ENCODE data around the gene SLC2A3.
"Not testable (repeated sequence)": the region's sequence is repeated elsewhere in the genome, so short reads cannot be mapped to it uniquely, and the experiment has no call there.

The SLC2A3 gene

DNA sequence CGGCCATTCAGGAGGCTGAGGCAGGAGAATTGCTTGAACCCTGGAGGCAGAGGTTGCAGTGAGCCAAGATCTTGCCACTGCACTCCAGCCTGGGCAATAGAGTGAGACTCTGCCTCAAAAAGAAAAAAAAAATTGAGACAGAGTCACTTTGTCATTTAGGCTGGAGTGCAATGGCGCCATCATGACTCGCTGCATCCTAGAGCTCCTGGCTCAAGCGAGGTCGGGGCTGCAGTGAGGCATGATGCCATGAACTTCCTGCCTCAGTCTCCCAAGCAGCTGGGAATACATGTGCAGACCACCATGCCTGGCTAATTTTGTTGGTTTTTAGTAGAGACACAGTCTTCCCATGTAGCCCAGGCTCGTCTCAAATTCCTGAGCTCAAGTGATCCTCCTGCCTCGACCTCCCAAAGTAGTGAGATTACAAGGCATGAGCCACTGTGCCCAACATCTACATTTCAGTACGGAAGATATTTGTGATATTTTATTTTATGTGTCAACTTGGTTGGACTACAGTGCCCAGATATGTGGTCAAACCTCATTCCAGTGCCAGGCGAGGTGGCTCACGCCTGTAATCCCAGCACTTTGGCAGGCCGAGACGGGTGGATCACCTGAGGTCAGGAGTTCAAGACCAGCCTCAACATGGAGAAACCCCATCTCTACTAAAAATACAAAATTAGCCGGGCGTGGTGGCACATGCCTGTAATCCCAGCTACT is 14.4 kb upstream of the SLC2A3 start:
- not testable (repeated sequence) for DNase-seq (ENCODE audit: low read depth)

GRCh38 chr12:7948589-7949260 is 12.7 kb upstream of the SLC2A3 start:
- no peak for DNase-seq (ENCODE audit: low read depth)

- no peak for DNase-seq (ENCODE audit: low read depth)
Observed at GRCh38 chr12:7947011-7947410, 11.0 kb upstream of the SLC2A3 start.

- DNase-seq (ENCODE audit: low read depth) = not testable (repeated sequence)
Observed at GRCh38 chr12:7944760-7945159, 8.8 kb upstream of the SLC2A3 start.

DNA sequence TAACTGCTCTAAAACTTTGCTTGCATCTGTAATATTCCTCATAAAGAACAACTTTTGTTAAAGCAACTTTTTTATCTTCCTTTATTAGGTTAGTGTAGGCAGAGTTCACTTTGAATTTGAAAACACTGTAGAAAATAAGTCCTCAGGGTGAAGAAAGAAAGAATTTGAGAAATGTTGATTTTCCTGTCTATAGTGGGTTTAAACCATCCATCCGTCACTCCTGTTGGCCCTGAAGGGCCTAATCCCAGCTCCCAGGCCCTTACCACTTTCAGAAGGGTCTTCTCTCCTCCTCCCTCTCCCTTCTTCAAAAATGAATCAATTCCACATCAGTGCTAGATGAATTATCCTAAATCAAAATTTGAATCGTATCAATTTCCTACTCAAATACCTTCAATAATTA is 4.9 kb upstream of the SLC2A3 start:
- DNase-seq (ENCODE audit: low read depth) = no peak

DNA sequence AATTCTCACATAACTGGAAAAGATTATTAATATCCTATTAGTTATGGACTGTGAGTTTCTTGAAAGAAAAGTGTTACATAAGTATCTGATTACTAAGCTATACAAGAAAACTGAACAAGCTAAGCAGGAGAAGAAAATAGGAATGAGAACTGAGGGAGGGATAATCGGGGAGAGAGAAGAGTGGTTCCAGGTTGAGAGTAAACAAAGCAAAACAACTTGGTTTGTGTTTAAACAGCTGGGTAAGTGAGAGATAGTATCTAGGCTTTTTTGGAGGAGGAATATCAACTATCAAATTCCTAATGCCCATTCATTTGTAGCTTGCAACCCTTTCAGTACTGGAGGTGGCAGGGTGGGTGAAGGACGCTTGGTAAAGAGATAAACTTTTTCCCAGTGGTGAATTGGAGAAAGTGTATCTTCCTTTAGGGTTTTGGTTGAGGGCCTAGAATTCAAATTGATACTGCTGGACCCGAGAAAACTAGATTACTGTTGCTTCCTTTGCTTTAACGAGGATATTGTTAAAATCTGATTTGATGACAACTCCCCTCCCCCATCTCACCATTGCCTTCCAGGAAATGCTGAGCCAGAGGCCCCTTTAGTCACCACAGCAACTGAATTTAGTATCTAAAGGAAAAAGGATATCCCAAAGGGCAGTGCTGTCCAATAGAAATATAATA is 2.0 kb upstream of the SLC2A3 start:
- no peak for DNase-seq (ENCODE audit: low read depth)

- no peak for DNase-seq (ENCODE audit: low read depth)
Observed at GRCh38 chr12:7934889-7935492, 996 bp downstream of the SLC2A3 start.

- DNase-seq (ENCODE audit: low read depth) = no peak
Observed at GRCh38 chr12:7934091-7934888, 1.7 kb downstream of the SLC2A3 start.

DNA sequence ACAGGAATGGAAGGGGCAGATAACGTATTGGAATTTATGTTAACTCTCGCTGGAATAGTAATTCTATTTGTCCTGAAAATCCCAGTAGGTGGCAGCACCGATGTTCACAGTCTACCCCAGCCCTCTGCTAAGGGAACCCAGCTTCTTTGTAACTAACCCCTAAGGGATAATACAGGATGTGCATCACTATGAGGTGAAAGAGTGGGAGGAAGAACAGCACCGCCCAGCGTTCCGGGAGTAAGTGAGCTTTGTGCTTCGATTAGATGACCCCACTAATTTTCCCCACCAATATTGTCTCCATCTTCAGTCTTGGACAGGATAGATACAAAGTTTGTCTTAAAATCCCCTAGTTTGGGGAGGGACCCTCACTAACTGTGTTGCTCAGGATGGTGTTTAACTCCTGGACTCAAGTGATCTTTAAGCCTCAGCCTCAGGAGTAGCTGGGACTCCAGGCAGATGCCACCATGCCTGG is 2.7 kb downstream of the SLC2A3 start:
- DNase-seq (ENCODE audit: low read depth) = peak; percentile 90

DNA sequence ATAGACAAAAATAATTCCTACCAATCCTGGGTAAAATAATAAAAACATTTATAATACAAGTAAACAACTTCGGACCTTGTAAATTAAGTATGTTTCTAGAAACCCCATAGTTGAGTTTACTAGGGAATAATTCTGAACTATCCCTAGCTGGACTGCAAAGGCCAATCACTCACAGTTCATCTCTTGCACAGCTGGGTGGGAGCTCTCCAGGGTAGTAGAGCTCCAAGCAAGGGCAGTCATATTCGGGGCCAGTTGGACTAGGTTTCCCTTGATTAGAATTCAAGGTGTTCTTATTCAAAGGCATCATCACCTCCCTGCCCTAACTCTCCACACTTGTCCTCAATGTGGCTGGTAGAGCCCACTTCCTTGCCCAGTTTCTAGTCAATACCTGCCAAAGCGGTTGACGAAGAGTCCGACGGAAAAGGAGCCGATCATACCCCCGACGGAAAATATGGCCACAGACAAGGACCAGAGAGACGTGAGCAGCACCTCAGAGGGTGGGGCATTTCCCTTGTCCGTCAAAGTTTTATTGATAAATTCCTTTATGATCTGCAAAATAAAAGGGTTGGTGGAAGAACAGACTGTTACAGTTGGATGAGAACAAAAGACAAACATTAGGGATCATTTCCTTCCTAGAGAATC is 3.3 kb downstream of the SLC2A3 start:
- DNase-seq (ENCODE audit: low read depth) = not testable (repeated sequence)

DNA sequence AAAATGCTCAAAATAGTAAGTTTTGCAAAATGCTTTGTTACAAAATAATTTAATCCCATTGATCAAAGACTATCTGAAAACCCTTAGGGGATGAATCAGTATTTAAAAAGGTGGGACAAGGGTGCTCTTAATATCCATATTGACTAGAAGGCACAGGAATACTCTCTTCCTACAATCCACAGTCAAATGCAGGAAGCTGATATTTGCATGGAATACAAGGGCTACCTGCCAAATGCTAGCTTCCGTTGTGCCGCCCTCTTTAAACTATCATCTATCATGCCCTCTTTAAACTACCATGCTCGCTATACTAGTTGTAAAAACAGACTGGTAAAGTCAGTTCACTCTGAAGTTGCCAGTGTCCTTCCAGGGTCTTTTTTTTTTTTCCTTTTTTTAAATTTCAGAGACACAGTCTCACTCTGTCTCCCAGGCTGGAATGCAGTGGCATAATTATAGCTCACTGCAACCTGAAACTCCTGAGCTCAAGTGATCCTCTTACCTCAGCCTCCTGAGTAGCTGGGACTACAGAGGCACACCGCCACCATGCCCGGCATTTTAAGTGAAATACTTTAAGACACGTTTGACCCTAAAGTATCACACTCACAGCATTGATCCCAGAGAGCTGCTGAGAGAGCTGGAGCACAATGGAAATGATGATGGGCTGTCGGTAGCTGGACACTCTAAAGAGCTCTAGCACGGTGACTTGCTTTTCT is 6.7 kb downstream of the SLC2A3 start:
- DNase-seq (ENCODE audit: low read depth) = no peak

GRCh38 chr12:7927470-7927869 is 8.5 kb downstream of the SLC2A3 start:
- DNase-seq (ENCODE audit: low read depth) = no peak

GRCh38 chr12:7926068-7926666 is 9.8 kb downstream of the SLC2A3 start:
- not testable (repeated sequence) for DNase-seq (ENCODE audit: low read depth)

- DNase-seq (ENCODE audit: low read depth) = no peak
Observed at GRCh38 chr12:7923241-7924236, 12.4 kb downstream of the SLC2A3 start.

- not testable (repeated sequence) for DNase-seq (ENCODE audit: low read depth)
Observed at GRCh38 chr12:7921181-7921580, 14.8 kb downstream of the SLC2A3 start.

DNA sequence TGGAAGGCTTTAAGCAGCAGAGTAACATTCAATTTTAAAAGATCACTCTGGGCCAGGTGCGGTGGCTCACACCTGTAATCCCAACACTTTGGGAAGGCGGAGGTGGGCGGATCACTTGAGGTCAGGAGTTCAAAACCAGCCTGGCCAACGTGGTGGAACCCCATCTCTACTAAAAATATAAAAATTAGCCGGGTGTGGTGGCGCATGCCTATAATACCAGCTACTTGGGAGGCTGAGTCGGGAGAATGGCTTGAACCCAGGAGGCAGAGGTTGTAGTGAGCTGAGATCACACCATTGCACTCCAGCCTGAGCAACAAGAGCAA is 17.8 kb downstream of the SLC2A3 start:
- not testable (repeated sequence) for DNase-seq (ENCODE audit: low read depth)

DNA sequence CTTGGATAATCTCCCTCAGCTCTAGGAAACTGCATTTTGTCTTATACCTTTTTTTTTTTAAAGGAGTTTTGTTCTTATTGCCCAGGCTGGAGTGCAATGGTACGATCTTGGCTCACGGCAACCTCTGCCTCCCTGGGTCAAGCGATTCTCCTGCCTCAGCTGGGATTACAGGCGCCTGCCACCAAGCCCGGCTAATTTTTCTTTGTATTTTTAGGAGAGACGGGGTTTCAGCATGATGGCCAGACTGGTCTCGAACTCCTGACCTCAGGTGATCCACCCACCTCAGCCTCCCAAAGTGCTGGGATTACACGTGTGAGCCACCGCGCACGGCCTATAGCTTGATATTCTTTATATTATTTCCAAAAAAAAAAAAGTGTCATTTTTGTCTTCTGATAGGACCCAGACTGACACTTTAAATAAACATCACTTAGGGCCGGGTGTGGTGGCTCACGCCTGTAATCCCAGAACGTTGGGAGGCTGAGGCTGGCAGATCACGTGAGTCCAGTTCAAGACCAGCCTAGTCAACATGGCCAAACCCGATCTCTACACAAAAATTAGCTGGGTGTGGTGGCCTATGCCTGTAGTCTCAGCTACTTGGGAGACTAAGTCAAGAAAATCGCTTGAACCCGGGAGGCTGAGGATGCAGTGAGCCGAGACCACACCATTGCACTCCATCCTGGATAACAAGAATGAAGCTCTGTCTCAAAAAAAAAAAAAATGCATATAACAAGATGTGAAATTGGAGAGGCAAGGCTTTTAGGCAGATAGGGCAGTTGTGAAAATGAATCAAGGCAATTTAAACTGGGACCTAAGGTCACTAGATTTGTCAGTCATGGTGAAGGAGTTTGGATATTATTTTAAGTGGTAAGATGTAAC is 18.4 kb downstream of the SLC2A3 start:
- DNase-seq (ENCODE audit: low read depth) = no peak

DNA sequence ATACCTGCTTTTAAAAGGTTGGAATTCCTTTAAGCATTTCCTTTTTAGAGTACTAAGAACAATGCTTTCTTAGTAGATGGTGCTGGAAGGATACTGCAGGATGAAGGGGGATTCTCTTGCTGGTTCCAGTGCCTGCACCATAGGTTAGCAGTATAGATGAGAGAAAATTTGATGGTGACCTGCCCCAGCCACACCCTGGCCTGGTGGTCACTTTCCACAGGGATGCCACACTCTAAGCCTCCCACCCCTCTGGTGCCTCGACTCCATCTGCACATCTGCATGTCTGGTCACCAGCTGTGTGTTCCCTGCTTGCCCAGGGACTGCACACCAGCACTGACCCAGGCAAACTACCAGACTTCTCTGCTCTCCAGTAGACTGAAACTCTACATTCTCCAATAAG is 19.1 kb downstream of the SLC2A3 start:
- no peak for DNase-seq (ENCODE audit: low read depth)

Data from HS-5 (cell line).